Measurements from ENCODE around the gene FRMD1.

GRCh38 chr6:168005796-168006195 lies 73.2 kb downstream of the FRMD1 start:
- TF ChIP-seq, protein P1, sequence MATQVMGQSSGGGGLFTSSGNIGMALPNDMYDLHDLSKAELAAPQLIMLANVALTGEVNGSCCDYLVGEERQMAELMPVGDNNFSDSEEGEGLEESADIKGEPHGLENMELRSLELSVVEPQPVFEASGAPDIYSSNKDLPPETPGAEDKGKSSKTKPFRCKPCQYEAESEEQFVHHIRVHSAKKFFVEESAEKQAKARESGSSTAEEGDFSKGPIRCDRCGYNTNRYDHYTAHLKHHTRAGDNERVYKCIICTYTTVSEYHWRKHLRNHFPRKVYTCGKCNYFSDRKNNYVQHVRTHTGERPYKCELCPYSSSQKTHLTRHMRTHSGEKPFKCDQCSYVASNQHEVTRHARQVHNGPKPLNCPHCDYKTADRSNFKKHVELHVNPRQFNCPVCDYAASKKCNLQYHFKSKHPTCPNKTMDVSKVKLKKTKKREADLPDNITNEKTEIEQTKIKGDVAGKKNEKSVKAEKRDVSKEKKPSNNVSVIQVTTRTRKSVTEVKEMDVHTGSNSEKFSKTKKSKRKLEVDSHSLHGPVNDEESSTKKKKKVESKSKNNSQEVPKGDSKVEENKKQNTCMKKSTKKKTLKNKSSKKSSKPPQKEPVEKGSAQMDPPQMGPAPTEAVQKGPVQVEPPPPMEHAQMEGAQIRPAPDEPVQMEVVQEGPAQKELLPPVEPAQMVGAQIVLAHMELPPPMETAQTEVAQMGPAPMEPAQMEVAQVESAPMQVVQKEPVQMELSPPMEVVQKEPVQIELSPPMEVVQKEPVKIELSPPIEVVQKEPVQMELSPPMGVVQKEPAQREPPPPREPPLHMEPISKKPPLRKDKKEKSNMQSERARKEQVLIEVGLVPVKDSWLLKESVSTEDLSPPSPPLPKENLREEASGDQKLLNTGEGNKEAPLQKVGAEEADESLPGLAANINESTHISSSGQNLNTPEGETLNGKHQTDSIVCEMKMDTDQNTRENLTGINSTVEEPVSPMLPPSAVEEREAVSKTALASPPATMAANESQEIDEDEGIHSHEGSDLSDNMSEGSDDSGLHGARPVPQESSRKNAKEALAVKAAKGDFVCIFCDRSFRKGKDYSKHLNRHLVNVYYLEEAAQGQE (IDR thresholded peaks at IDR 0.05; ENCODE audit: insufficient read depth in 1 of 2, low read depth in 2 of 2, low read length in 2 of 2), result no peak
- TF ChIP-seq TAF1 (IDR thresholded peaks at IDR 0.05; ENCODE audit: borderline replicate concordance, insufficient read depth, low read length), result no peak

Measured in PFSK-1 (cell line).